ES-I3 (cell line): ENCODE measurements around the gene EIF4A2.
"Not testable (repeated sequence)": the region's sequence is repeated elsewhere in the genome, so short reads cannot be mapped to it uniquely, and the experiment has no call there.

Source experiments
- H3K36me3 ChIP-seq: 2 replicates; pipeline ENCODE4 v1.6.1; 2013; ENCODE audit warnings: mild to moderate bottlenecking, low read length, control low read depth, moderate library complexity; ENCODE audit not compliant: insufficient read depth
- H3K4me1 ChIP-seq: 2 replicates; pipeline ENCODE4 v1.6.1; 2013; ENCODE audit warnings: mild to moderate bottlenecking, control low read depth, low read length; ENCODE audit not compliant: insufficient read depth
- H3K9ac ChIP-seq: 2 replicates; pipeline ENCODE4 v1.6.1; 2013; ENCODE audit warnings: low read depth, mild to moderate bottlenecking, low read length, moderate library complexity
- H3K9me3 ChIP-seq: 2 replicates; pipeline ENCODE4 v1.6.1; 2013; ENCODE audit warnings: mild to moderate bottlenecking, low read length, moderate library complexity; ENCODE audit not compliant: control insufficient read depth, insufficient read depth

EIF4A2 gene

GRCh38 chr3:186821429-186822387 is 38.3 kb downstream of the EIF4A2 start:
- Histone ChIP-seq H3K9me3 (no peaks in the 10 kb centered on the region), H3K36me3 (no peaks in the 10 kb centered on the region), H3K4me1 (peaks cover 5% of the 10 kb centered on the region), H3K9ac (no peak overlapping the region)

DNA sequence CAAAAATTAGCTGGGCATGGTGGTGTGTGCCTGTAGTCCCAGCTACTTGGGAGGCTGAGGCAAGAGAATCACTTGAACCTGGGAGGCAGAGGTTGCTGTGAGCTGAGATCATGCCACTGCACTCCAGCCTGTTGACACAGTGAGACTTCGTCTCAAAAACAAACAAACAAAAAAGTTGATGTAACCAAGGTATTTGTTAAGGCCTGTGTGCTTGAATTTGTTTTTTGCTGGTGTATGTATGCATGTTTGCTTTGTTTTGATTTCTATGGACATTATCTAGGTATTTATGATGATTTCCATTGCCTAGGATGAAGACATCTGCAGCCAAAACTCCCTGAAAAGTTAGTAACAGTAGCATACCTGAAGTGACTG is 39.0 kb downstream of the EIF4A2 start:
- H3K9me3 ChIP-seq, H3K4me1 ChIP-seq, H3K9ac ChIP-seq: not testable (repeated sequence)

GRCh38 chr3:186823386-186823785 is 40.0 kb downstream of the EIF4A2 start:
- Histone ChIP-seq H3K4me1 (peaks cover 8% of the 10 kb centered on the region), H3K9me3 (no peaks in the 10 kb centered on the region), H3K36me3 (no peaks in the 10 kb centered on the region), H3K9ac (no peak overlapping the region)

More for the DNA sequence above, 39.0 kb downstream of the EIF4A2 start:
- H3K36me3 ChIP-seq, result not testable (repeated sequence)

DNA sequence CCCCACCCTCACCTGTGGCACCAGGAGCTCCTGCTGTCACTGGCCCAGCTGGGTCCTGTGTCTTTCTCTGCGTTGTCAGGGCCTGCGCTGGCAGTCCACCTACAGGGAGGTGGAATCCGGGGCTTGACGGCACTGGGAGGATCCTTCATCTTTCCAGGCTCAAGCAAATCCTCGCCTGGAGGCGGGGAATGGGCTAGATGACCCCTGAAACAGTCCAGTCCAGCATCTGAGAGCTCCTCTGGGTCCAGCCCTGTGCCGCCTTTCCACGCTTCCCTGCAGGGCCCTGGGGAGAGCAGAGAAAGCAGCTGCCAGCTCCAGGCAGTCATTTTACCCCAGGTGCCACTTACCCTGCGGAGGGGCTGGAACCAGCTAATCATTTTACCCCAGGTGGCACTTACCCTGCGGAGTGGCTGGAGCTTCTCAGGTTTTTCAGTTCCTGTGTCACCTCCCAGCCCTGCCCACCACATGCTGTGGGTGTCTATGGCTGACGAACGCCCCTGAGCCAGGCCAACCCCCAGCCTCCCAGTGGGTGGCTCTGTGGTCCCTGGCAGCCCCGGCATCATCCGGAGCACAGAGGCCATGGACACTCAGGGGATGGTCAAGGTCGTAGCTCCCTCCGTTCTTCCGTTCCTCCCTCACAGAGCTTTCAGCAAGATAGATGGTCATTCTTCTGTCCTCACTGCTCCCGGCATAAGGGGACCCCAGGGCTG is 41.2 kb downstream of the EIF4A2 start:
- Histone ChIP-seq H3K36me3 (no peaks in the 10 kb centered on the region), H3K4me1 (peaks cover 9% of the 10 kb centered on the region), H3K9ac (peak overlapping the region; percentile 74), H3K9me3 (no peaks in the 10 kb centered on the region)

DNA sequence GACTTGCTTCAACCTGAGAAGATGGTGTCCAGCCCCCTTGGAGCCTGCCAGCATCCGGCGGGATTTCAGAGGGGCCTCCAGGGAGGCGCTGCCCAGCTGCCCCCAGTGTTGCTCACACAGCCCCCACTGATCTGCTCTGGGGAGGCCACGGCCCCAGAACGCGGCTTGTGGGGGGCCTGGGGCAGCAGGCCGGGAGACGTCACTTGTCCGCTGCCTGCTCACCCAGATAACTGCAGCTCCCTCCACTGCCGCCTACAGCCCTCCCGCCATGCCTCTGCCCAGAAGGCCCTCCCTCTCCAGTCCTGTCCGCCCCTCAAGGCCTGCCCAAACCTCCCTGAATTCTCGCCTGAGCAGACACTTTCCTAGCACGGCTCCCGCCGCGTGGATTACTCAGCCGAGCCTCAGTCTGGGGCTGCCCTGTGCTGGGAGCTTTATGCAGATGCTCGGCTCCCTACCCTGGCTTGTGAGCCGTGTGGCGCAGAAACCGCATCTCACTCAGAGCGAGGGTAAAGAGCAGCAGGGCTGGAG is 42.0 kb downstream of the EIF4A2 start:
- Histone ChIP-seq H3K9ac (peak overlapping the region; percentile 74), H3K9me3 (no peaks in the 10 kb centered on the region), H3K4me1 (peaks cover 9% of the 10 kb centered on the region), H3K36me3 (no peaks in the 10 kb centered on the region)

- Histone ChIP-seq H3K9ac (peak overlapping the region; percentile 74), H3K36me3 (no peaks in the 10 kb centered on the region), H3K9me3 (no peaks in the 10 kb centered on the region), H3K4me1 (peaks cover 9% of the 10 kb centered on the region)
These were observed 42.6 kb downstream of the EIF4A2 start for GRCh38 chr3:186825872-186826409.

GRCh38 chr3:186826410-186826975 is 43.1 kb downstream of the EIF4A2 start:
- H3K9me3 ChIP-seq, result no peaks in the 10 kb centered on the region
- H3K36me3 ChIP-seq, result no peaks in the 10 kb centered on the region
- H3K4me1 ChIP-seq, result peaks cover 9% of the 10 kb centered on the region
- H3K9ac ChIP-seq, result peak overlapping the region; percentile 74; the same call in 1 of the 2 replicates

DNA sequence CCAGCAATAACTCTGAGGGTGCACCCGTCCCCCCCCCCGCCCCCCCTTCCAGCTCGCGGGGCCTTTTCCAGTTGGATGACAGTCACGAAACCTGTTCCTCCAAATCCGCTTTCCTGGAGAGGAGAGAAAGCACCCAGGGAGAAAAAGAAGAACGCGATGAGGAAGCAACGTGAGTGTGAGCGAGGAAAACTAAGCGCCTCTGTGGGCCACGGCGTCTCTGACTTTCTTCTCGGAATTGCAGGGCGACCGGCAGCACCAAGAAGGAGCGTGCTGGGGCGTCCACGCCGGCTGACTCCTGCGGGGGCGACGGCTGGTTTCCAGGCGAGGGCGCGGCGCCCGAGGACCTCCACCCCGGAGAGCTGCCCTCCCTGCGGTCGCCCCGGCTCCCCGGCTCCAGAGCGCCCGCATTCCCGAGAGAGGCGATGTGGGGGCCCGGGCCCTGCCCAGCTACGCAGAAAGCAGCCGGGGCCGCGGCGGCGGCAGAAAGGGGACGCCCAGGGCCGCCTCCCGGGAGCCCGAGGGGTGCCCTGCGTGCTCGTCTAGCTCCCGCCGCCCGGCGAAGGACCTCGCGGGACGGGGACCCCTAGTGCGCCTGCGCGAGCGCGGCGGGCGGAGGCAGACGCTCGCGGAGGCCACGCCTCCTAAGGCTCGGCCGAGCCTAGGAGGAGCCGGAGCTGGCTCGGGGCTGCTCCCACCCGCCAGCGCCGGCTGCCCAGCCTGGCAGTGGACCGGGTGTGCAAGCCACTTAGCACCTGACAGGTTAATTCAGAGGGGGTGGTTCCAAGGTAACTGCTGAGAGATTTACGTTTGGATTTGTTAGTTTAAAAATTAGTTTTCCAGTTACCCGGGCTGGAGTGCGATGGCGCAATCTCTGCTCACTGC is 43.8 kb downstream of the EIF4A2 start:
- no peaks in the 10 kb centered on the region for H3K9me3 ChIP-seq
- H3K4me1 ChIP-seq, result peaks cover 9% of the 10 kb centered on the region
- H3K36me3 ChIP-seq, result no peaks in the 10 kb centered on the region
- H3K9ac ChIP-seq, result peak overlapping the region; percentile 74

GRCh38 chr3:186828340-186828739 is 45.0 kb downstream of the EIF4A2 start:
- Histone ChIP-seq H3K9me3 (no peaks in the 10 kb centered on the region), H3K4me1 (peaks cover 9% of the 10 kb centered on the region), H3K9ac (no peak overlapping the region), H3K36me3 (no peaks in the 10 kb centered on the region)

DNA sequence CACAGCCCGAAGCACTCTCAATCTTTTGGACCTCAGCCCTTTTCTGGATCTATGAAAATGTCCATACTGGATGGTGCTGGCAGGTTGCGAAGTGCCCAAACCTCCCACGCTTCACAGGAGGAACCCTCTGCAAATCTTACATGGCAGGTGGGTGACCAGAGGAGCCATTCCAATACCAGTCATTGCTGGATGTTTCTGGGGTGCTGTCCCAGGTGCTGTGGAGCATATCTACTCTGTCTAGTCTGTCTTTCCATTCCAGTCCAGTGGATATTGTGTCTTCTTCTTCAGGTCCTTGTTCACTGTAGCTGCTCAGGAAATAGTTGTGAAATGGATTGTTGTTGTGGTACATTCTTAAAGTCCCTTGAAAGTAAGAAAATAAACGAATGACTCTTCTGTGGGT is 48.4 kb downstream of the EIF4A2 start:
- H3K9ac ChIP-seq, result no peak overlapping the region
- H3K9me3 ChIP-seq, result no peaks in the 10 kb centered on the region
- no peaks in the 10 kb centered on the region for H3K36me3 ChIP-seq
- H3K4me1 ChIP-seq, result peaks cover 5% of the 10 kb centered on the region; the same call in 1 of the 2 replicates

DNA sequence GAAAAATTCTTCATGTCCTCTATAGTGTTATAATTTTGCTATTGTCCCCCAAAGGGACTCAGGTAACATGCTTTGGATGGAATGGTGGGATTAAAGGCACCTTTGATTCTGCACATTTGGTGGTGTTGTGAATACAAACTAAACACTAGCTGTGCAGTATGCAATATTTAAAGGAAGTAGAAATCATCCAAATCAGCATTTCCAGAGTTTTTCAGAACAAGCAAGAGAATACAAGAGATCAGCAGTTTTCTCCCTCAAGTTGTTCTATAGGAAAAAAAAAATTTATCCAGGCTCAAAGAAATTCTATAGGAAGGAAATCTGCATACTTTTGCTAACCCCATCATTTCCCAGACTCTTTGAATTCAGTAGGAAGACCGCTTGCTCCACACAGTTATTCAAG is 48.9 kb downstream of the EIF4A2 start:
- H3K9ac ChIP-seq, result no peak overlapping the region
- no peaks in the 10 kb centered on the region for H3K9me3 ChIP-seq
- H3K36me3 ChIP-seq, result no peaks in the 10 kb centered on the region
- peaks cover 5% of the 10 kb centered on the region; the same call in 1 of the 2 replicates for H3K4me1 ChIP-seq
